T-helper 17 cell (primary cell): ENCODE results near the gene TFEB. TPM values are rescaled to one million over a fixed set of nuclear protein-coding genes. Genes with fewer than 3 reads are reported as not detected.
A peak's percentile ranks its signal among the peaks of the same experiment; 100 is the strongest.

ENCODE experiments used
- ATAC-seq: fragments of 150-1000 bp; cut with Tn5 transposase; 2 replicates; pipeline ENCODE4 v1.10.0; 2021; ENCODE audit warnings: mild to moderate bottlenecking, moderate library complexity
- DNase-seq, 3 donors: peaks; one replicate each; pipeline versions ENCODE4 v3.0.0 to v3.0.0-alpha.2; 2020 to 2021
- H3K9me3 ChIP-seq: one replicate; pipeline ENCODE4 v1.7.0; 2013; ENCODE audit warnings: low read length, mild to moderate bottlenecking; ENCODE audit not compliant: control insufficient read depth, poor library complexity, severe bottlenecking
- H3K27ac Mint-ChIP-seq: one replicate; pipeline ENCODE4 v1.8.0; 2022; ENCODE audit warnings: mild to moderate bottlenecking, moderate library complexity, mixed read lengths
- H3K27me3 Mint-ChIP-seq: one replicate; pipeline ENCODE4 v1.8.0; 2022; ENCODE audit warnings: mixed read lengths
- H3K36me3 Mint-ChIP-seq: one replicate; pipeline ENCODE4 v1.8.0; 2022; ENCODE audit warnings: low read depth, mixed read lengths
- H3K4me1 Mint-ChIP-seq: one replicate; pipeline ENCODE4 v1.8.0; 2022; ENCODE audit warnings: mild to moderate bottlenecking, mixed read lengths
- H3K4me3 Mint-ChIP-seq: one replicate; pipeline ENCODE4 v1.8.0; 2022; ENCODE audit warnings: mild to moderate bottlenecking, moderate library complexity, mixed read lengths
- total RNA-seq, 4 donors: library from RNA in 2 of 4; stranded (reverse) in 2 of 4; gene quantifications; one replicate each; pipeline ENCODE4 v1.2.3 and lab custom pipeline; 2022 to 2026

The TFEB gene
- total RNA-seq, 2 donors from 2014 or later = 17.6 to 18.9 TPM

GRCh38 chr6:41729624-41730023 lies 5.8 kb downstream of the TFEB start:
- Mint-ChIP-seq H3K27me3 (no peaks in the 10 kb centered on the region), H3K36me3 (no peaks in the 10 kb centered on the region), H3K27ac (no peak overlapping the region), H3K4me3 (no peak overlapping the region), H3K4me1 (peaks cover 33% of the 10 kb centered on the region)
- no peaks in the 10 kb centered on the region for H3K9me3 ChIP-seq
- DNase-seq (no peak), ATAC-seq (no peak)

GRCh38 chr6:41728954-41729353 lies 6.5 kb downstream of the TFEB start:
- no peaks in the 10 kb centered on the region for H3K36me3 Mint-ChIP-seq
- H3K27me3 Mint-ChIP-seq = no peaks in the 10 kb centered on the region
- no peak overlapping the region for H3K27ac Mint-ChIP-seq
- DNase-seq (no peak), ATAC-seq (no peak)
- H3K4me1 Mint-ChIP-seq = peaks cover 33% of the 10 kb centered on the region
- H3K9me3 ChIP-seq = no peaks in the 10 kb centered on the region
- no peak overlapping the region for H3K4me3 Mint-ChIP-seq

GRCh38 chr6:41728073-41728936 lies 7.1 kb downstream of the TFEB start:
- no peaks in the 10 kb centered on the region for H3K27me3 Mint-ChIP-seq
- no peak overlapping the region for H3K4me3 Mint-ChIP-seq
- peaks cover 32% of the 10 kb centered on the region for H3K4me1 Mint-ChIP-seq
- H3K27ac Mint-ChIP-seq = no peak overlapping the region
- H3K9me3 ChIP-seq = no peaks in the 10 kb centered on the region
- no peak for DNase-seq
- no peaks in the 10 kb centered on the region for H3K36me3 Mint-ChIP-seq
- ATAC-seq = no peak

- no peak overlapping the region for H3K4me3 Mint-ChIP-seq
- peaks cover 27% of the 10 kb centered on the region for H3K4me1 Mint-ChIP-seq
- H3K36me3 Mint-ChIP-seq = no peaks in the 10 kb centered on the region
- H3K9me3 ChIP-seq = no peaks in the 10 kb centered on the region
- no peak overlapping the region for H3K27ac Mint-ChIP-seq
- ATAC-seq (no peak), DNase-seq (no peak)
- H3K27me3 Mint-ChIP-seq = no peaks in the 10 kb centered on the region
These were observed 7.7 kb downstream of the TFEB start for GRCh38 chr6:41727705-41728072.

- ATAC-seq (no peak), DNase-seq (no peak)
- Mint-ChIP-seq H3K4me3 (peak overlapping the region; percentile 76), H3K27me3 (no peaks in the 10 kb centered on the region), H3K27ac (peak overlapping the region; percentile 43), H3K4me1 (peaks cover 22% of the 10 kb centered on the region), H3K36me3 (no peaks in the 10 kb centered on the region)
- no peaks in the 10 kb centered on the region for H3K9me3 ChIP-seq
These were observed 8.5 kb downstream of the TFEB start for GRCh38 chr6:41726876-41727275.

DNA sequence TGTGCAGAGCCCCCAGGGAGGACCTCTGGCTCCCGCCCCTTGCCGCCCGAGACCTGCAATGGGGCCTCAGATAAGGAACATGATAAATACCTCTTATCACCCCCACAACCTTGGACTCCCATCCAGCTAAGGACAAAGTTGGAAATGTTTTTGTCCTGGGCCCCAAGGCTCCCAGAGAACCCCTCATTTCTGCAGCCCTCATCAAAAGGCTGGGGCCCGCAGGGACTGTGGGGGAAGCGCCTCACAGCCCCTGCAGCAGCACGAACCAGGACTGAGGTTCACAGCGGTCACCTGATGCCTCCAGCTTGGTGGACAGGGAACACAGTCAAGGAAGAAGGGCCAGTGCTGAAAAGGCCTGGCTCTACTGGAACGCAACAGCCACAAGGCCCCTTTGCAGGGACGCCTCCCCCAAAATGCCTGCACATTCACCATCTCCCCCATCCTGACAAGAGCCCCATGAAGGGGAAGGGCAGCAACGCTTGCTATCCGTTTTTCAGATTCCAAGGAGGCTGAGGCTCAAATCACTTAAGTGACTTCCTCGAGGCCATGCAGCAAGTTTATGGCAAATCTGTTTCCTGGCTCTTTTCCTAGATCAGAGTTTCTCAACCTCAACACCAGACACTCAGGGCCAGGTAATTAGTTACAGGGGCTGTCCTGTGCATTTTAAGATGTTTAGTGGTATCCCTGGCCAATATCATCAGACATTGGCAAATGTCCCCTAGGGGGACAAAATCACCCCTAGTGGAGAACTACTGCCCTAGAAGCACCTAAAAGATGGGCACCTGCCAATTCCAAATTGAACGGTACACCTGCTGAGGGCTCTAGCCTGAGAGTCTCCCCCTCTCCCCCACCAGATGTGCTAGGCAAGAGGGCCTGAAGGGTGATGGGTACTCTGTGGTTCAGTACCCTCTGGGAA lies 10.6 kb downstream of the TFEB start:
- Mint-ChIP-seq H3K27me3 (no peaks in the 10 kb centered on the region), H3K27ac (no peak overlapping the region), H3K4me3 (no peak overlapping the region), H3K4me1 (peaks cover 19% of the 10 kb centered on the region), H3K36me3 (no peaks in the 10 kb centered on the region)
- H3K9me3 ChIP-seq = no peaks in the 10 kb centered on the region
- no peak for DNase-seq
- no peak for ATAC-seq

DNA sequence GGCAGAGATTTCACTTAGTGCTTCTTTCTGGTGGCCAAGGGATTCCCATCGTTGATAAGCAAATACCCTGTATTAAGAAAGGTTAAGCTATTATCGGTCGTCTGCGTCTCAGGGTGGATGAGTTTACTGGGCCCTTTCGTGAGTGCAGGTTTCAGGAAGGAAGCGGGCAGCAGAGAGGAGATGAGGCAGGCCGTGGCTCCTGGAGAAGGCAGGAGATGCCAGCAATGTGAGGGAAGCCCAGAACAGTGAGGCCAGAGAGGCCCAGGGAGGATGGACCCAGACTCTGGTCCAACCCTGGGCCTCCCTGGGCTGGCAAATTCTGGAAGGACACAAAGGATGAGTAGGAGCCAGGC lies 11.2 kb downstream of the TFEB start:
- no peaks in the 10 kb centered on the region for H3K9me3 ChIP-seq
- Mint-ChIP-seq H3K36me3 (no peaks in the 10 kb centered on the region), H3K4me1 (peaks cover 19% of the 10 kb centered on the region), H3K27ac (no peak overlapping the region), H3K4me3 (no peak overlapping the region), H3K27me3 (no peaks in the 10 kb centered on the region)
- no peak for ATAC-seq
- DNase-seq = no peak

DNA sequence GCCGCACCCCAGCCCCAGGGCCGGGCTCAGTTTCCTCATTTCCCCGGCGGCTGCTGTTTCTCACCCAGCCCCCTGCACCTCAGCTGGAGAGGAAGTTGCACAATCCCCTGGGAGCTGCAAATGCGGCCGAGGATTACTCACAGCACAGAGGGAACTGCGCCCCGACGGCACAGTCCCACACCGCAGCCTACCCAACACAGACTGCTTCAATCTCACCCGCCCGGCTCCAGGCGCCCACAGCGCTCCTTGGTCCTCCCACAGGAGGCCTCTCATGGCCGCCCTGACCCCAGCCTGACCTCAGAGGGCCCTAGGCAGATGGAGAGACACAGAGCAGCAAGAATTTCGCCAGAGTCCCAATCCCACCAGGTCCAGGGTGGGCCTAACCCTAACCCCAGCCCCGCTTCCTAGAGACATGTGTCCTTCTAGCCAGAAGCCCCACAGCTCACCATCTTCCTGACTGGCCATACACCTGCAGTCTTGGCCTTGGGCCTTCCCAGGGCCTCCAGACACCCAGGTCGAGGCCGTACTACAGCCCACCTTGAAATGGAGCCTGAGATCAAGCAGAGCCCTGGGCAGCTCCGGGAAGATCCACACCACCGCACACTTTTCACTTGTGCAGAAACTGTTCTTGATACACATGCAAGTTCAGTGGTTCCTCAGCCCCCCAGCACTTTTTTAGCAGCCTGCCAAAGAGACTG lies 11.7 kb downstream of the TFEB start:
- ATAC-seq (peak; percentile 72), DNase-seq (no peak)
- Mint-ChIP-seq H3K4me1 (peaks cover 17% of the 10 kb centered on the region), H3K27ac (no peak overlapping the region), H3K4me3 (peak overlapping the region; percentile 28), H3K27me3 (no peaks in the 10 kb centered on the region), H3K36me3 (no peaks in the 10 kb centered on the region)
- no peaks in the 10 kb centered on the region for H3K9me3 ChIP-seq

GRCh38 chr6:41722969-41723529 lies 12.4 kb downstream of the TFEB start:
- ATAC-seq = no peak
- H3K9me3 ChIP-seq = no peaks in the 10 kb centered on the region
- H3K36me3 Mint-ChIP-seq = no peaks in the 10 kb centered on the region
- DNase-seq = no peak
- no peaks in the 10 kb centered on the region for H3K27me3 Mint-ChIP-seq
- H3K4me3 Mint-ChIP-seq = peak overlapping the region; percentile 28
- H3K4me1 Mint-ChIP-seq = peaks cover 14% of the 10 kb centered on the region
- no peak overlapping the region for H3K27ac Mint-ChIP-seq

GRCh38 chr6:41721414-41721813 lies 14.0 kb downstream of the TFEB start:
- Mint-ChIP-seq H3K36me3 (no peaks in the 10 kb centered on the region), H3K4me3 (no peak overlapping the region), H3K27me3 (no peaks in the 10 kb centered on the region), H3K27ac (no peak overlapping the region), H3K4me1 (peaks cover 12% of the 10 kb centered on the region)
- DNase-seq = no peak
- no peaks in the 10 kb centered on the region for H3K9me3 ChIP-seq
- ATAC-seq = no peak

- no peaks in the 10 kb centered on the region for H3K9me3 ChIP-seq
- no peak for DNase-seq
- H3K27me3 Mint-ChIP-seq = no peaks in the 10 kb centered on the region
- no peak for ATAC-seq
- H3K36me3 Mint-ChIP-seq = no peaks in the 10 kb centered on the region
- no peak overlapping the region for H3K4me3 Mint-ChIP-seq
- no peak overlapping the region for H3K27ac Mint-ChIP-seq
- H3K4me1 Mint-ChIP-seq = peaks cover 14% of the 10 kb centered on the region
These were observed 14.6 kb downstream of the TFEB start for GRCh38 chr6:41720783-41721182.

DNA sequence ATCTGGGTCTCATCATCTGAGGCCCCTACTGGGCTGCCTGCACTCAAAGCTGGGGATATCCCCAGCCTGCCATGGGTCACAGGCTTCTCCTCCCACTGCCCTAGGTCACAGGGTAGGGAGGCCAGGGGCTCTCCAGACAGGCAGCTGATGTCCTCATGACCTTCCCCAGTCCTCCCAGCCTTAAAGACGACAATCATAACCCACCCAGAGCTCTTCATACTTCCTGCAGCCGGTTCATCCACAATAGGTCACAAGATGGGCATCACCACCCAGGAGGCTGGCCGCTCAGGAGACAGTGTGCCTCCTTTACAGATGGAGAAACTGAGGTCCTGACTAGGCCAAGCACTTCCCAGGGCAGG lies 15.2 kb downstream of the TFEB start:
- Mint-ChIP-seq H3K4me1 (peaks cover 16% of the 10 kb centered on the region), H3K27me3 (no peaks in the 10 kb centered on the region), H3K27ac (no peak overlapping the region), H3K36me3 (no peaks in the 10 kb centered on the region), H3K4me3 (no peak overlapping the region)
- no peaks in the 10 kb centered on the region for H3K9me3 ChIP-seq
- ATAC-seq (peak; percentile 21), DNase-seq (no peak)
